AG09309 (cell line): Measurements from ENCODE around the gene EMX2.

Experiments
- DNase-seq: peaks from one replicate; pipeline ENCODE4 v3.0.0-alpha.2; 2010; ENCODE audit warnings: low read depth
- H3K4me3 ChIP-seq: 2 replicates; pipeline ENCODE4 v1.5.1; 2011; ENCODE audit warnings: mild to moderate bottlenecking, low read depth, low read length, moderate library complexity; ENCODE audit not compliant: control insufficient read depth
- CTCF ChIP-seq: IDR thresholded peaks from 2 replicates; pipeline ENCODE4 v1.5.1; 2011; ENCODE audit warnings: mild to moderate bottlenecking, low read depth, low read length, inconsistent platforms; ENCODE audit not compliant: insufficient read depth, control insufficient read depth; ENCODE audit errors: missing control alignments

EMX2 gene

GRCh38 chr10:117568334-117568733 is 25.8 kb downstream of the EMX2 start:
- TF ChIP-seq CTCF, result no peak
- DNase-seq, result no peak
- no peak overlapping the region for H3K4me3 ChIP-seq

- no peak for DNase-seq
- H3K4me3 ChIP-seq, result no peak overlapping the region
- TF ChIP-seq CTCF, result no peak
Observed at GRCh38 chr10:117569610-117570390, 27.3 kb downstream of the EMX2 start.

GRCh38 chr10:117570880-117571279 is 28.3 kb downstream of the EMX2 start:
- no peak for TF ChIP-seq CTCF
- H3K4me3 ChIP-seq, result no peak overlapping the region
- DNase-seq, result no peak

GRCh38 chr10:117574498-117575146 is 32.1 kb downstream of the EMX2 start:
- no peak for TF ChIP-seq CTCF
- no peak overlapping the region for H3K4me3 ChIP-seq
- no peak for DNase-seq

- TF ChIP-seq CTCF, result no peak
- H3K4me3 ChIP-seq, result no peak overlapping the region
- no peak for DNase-seq
Observed at GRCh38 chr10:117578490-117578889, 35.9 kb downstream of the EMX2 start.

- H3K4me3 ChIP-seq, result no peak overlapping the region
- no peak for TF ChIP-seq CTCF
Observed at GRCh38 chr10:117578999-117579590, 36.5 kb downstream of the EMX2 start.

More at GRCh38 chr10:117578999-117579590, 36.5 kb downstream of the EMX2 start:
- DNase-seq, result no peak
